ENCODE measurements around the gene TP53. TPM values are rescaled to one million over a fixed set of nuclear protein-coding genes. Genes with fewer than 3 reads are reported as not detected.

The TP53 gene
- total and polyA plus RNA-seq, 5 donors from 2014 or later: 29.4 to 61.3 (median 34.7) TPM

GRCh38 chr17:7697828-7698588 is 10.7 kb upstream of the TP53 start:
- Mint-ChIP-seq H3K27me3 (peaks cover 5% of the 10 kb centered on the region), H3K27ac (no peak overlapping the region), H3K4me3 (no peak overlapping the region), H3K4me1 (peaks cover 0 to 5% (median 2%) of the 10 kb centered on the region in 4 donors), H3K36me3 (peaks cover 39% of the 10 kb centered on the region), H3K9me3 (no peaks in the 10 kb centered on the region)
- no peak overlapping the region for H3K4me3 ChIP-seq (ENCODE audit: low read depth, low read length)
- DNase-seq: no peak
- no peaks in the 10 kb centered on the region for H3K9me3 ChIP-seq (ENCODE audit: control insufficient read depth in 2 of 2, low read length in 2 of 2)
- no peak for ATAC-seq (ENCODE audit: low read depth in 2 of 2)
- H3K27ac ChIP-seq (ENCODE audit: insufficient read depth, low read length, poor library complexity, severe bottlenecking): no peak overlapping the region
- H3K27me3 ChIP-seq (ENCODE audit: control insufficient read depth, insufficient read depth, low read length): no peaks in the 10 kb centered on the region
- H3K36me3 ChIP-seq (ENCODE audit: control insufficient read depth, insufficient read depth, low read length): peaks cover 26% of the 10 kb centered on the region
- no peaks in the 10 kb centered on the region for H3K4me1 ChIP-seq (ENCODE audit: control insufficient read depth, insufficient read depth, low read length, poor library complexity, severe bottlenecking)

DNA sequence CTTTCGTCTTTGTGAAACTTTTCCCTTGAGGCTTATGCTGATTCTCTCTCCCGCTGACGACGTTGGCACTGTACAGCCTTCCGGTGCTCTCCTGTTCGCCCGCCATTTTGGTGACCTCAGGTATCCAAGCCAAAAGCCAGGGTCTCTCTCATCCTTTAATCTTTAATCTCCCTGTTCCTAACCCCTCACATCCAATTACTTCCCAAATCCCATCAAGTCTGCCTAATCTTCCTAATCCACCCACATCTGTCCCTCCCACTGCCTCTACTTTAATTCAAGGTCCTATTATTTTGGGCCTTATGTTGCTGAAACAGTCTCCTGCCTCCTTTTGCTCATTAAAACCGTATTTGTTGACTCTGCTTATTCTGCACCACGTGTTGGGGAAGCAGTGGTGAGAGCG is 8.3 kb upstream of the TP53 start:
- Mint-ChIP-seq H3K9me3 (no peaks in the 10 kb centered on the region), H3K27ac (peak overlapping the region in 2 of 3 donors; percentile 17 to 23), H3K4me3 (no peak overlapping the region), H3K27me3 (peaks cover 3% of the 10 kb centered on the region), H3K36me3 (peaks cover 29% of the 10 kb centered on the region), H3K4me1 (peaks cover 0 to 5% (median 2%) of the 10 kb centered on the region in 4 donors)
- H3K27me3 ChIP-seq (ENCODE audit: control insufficient read depth, insufficient read depth, low read length): no peaks in the 10 kb centered on the region
- no peak overlapping the region for H3K4me3 ChIP-seq (ENCODE audit: low read depth, low read length)
- peaks cover 13% of the 10 kb centered on the region for H3K36me3 ChIP-seq (ENCODE audit: control insufficient read depth, insufficient read depth, low read length)
- no peak overlapping the region for H3K27ac ChIP-seq (ENCODE audit: insufficient read depth, low read length, poor library complexity, severe bottlenecking)
- H3K4me1 ChIP-seq (ENCODE audit: control insufficient read depth, insufficient read depth, low read length, poor library complexity, severe bottlenecking): no peaks in the 10 kb centered on the region
- no peaks in the 10 kb centered on the region for H3K9me3 ChIP-seq (ENCODE audit: control insufficient read depth in 2 of 2, low read length in 2 of 2)
- DNase-seq (no peak), ATAC-seq (ENCODE audit: low read depth in 2 of 2) (no peak)

GRCh38 chr17:7688808-7689316 is 1.6 kb upstream of the TP53 start:
- H3K4me1 Mint-ChIP-seq: peaks cover 9 to 53% (median 30%) of the 10 kb centered on the region in 4 donors
- no peaks in the 10 kb centered on the region for H3K27me3 ChIP-seq (ENCODE audit: control insufficient read depth, insufficient read depth, low read length)
- H3K9me3 ChIP-seq (ENCODE audit: control insufficient read depth in 2 of 2, low read length in 2 of 2): no peaks in the 10 kb centered on the region
- ATAC-seq (ENCODE audit: low read depth in 2 of 2) (no peak), DNase-seq (no peak)
- peaks cover 3% of the 10 kb centered on the region for H3K36me3 ChIP-seq (ENCODE audit: control insufficient read depth, insufficient read depth, low read length)
- peak overlapping the region; percentile 98 for H3K4me3 ChIP-seq (ENCODE audit: low read depth, low read length)
- peaks cover 35% of the 10 kb centered on the region for H3K4me1 ChIP-seq (ENCODE audit: control insufficient read depth, insufficient read depth, low read length, poor library complexity, severe bottlenecking)
- peak overlapping the region; percentile 71 for H3K27ac ChIP-seq (ENCODE audit: insufficient read depth, low read length, poor library complexity, severe bottlenecking)
- H3K27ac Mint-ChIP-seq: peak overlapping the region in 2 of 3 donors; percentile 73 to 100
- no peaks in the 10 kb centered on the region for H3K9me3 Mint-ChIP-seq
- peaks cover 11% of the 10 kb centered on the region for H3K36me3 Mint-ChIP-seq
- H3K4me3 Mint-ChIP-seq: peak overlapping the region; percentile 96 to 99 (median 97)
- peaks cover 7% of the 10 kb centered on the region for H3K27me3 Mint-ChIP-seq

DNA sequence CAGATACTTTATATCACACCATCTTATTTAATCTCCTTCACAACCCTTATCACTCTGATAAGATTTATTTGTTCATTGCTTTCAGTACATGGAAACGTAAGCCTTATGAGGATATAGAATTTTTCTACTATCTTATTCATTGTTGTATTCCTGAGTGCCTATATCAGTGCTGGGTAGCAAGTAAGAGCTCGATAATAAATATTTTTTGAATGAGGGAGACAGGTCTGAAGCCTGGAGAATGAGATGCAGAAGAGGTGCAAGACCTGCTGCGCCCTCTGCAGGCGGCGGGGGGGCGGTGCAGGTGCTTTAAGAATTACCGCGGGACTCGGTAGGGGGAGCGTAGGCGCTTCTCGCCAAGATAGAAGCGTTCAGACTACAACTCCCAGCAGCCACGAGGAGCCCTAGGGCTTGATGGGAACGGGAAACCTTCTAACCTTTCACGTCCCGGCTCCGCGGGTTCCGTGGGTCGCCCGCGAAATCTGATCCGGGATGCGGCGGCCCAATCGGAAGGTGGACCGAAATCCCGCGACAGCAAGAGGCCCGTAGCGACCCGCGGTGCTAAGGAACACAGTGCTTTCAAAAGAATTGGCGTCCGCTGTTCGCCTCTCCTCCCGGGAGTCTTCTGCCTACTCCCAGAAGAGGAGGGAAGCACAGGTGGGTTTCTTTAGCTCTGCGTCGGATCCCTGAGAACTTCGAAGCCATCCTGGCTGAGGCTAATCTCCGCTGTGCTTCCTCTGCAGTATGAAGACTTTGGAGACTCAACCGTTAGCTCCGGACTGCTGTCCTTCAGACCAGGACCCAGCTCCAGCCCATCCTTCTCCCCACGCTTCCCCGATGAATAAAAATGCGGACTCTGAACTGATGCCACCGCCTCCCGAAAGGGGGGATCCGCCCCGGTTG is 868 bp upstream of the TP53 start, which contains the start of gene WRAP53:
TSS of gene WRAP53 (plus strand) at position 570 of the 900 bp plus-strand sequence. CDS start at position 742, 172 bp downstream.
- no peaks in the 10 kb centered on the region for H3K36me3 ChIP-seq (ENCODE audit: control insufficient read depth, insufficient read depth, low read length)
- H3K4me1 ChIP-seq (ENCODE audit: control insufficient read depth, insufficient read depth, low read length, poor library complexity, severe bottlenecking): peaks cover 35% of the 10 kb centered on the region
- Mint-ChIP-seq H3K4me3 (peak within 1 kb of the TSS; percentile 96 to 99 (median 97)), H3K9me3 (no peaks in the 10 kb centered on the region), H3K4me1 (peaks cover 9 to 56% (median 31%) of the 10 kb centered on the region in 4 donors), H3K36me3 (peaks cover 11% of the 10 kb centered on the region), H3K27me3 (peaks cover 7% of the 10 kb centered on the region), H3K27ac (peak within 1 kb of the TSS; percentile 99 to 100 (median 99))
- ATAC-seq (ENCODE audit: low read depth in 2 of 2) (peak; percentile 83 to 86), DNase-seq (peak; percentile 90 to 98 (median 95))
- H3K4me3 ChIP-seq (ENCODE audit: low read depth, low read length): peak within 1 kb of the TSS; percentile 98
- peak within 1 kb of the TSS; percentile 96 for H3K27ac ChIP-seq (ENCODE audit: insufficient read depth, low read length, poor library complexity, severe bottlenecking)
- H3K9me3 ChIP-seq (ENCODE audit: control insufficient read depth in 2 of 2, low read length in 2 of 2): no peaks in the 10 kb centered on the region
- H3K27me3 ChIP-seq (ENCODE audit: control insufficient read depth, insufficient read depth, low read length): no peaks in the 10 kb centered on the region

- Mint-ChIP-seq H3K4me1 (peaks cover 9 to 62% (median 33%) of the 10 kb centered on the region in 4 donors), H3K36me3 (peaks cover 7% of the 10 kb centered on the region), H3K4me3 (peak overlapping the region; percentile 96 to 99 (median 97)), H3K27ac (peak overlapping the region; percentile 99 to 100 (median 99)), H3K9me3 (no peaks in the 10 kb centered on the region), H3K27me3 (peaks cover 7% of the 10 kb centered on the region)
- Histone ChIP-seq H3K36me3 (ENCODE audit: control insufficient read depth, insufficient read depth, low read length) (no peaks in the 10 kb centered on the region), H3K9me3 (ENCODE audit: control insufficient read depth in 2 of 2, low read length in 2 of 2) (no peaks in the 10 kb centered on the region), H3K27me3 (ENCODE audit: control insufficient read depth, insufficient read depth, low read length) (no peaks in the 10 kb centered on the region), H3K4me1 (ENCODE audit: control insufficient read depth, insufficient read depth, low read length, poor library complexity, severe bottlenecking) (peaks cover 35% of the 10 kb centered on the region), H3K27ac (ENCODE audit: insufficient read depth, low read length, poor library complexity, severe bottlenecking) (peak overlapping the region; percentile 96), H3K4me3 (ENCODE audit: low read depth, low read length) (peak overlapping the region; percentile 98)
- DNase-seq: peak; percentile 72 to 94 (median 94)
- peak; percentile 44 to 45 for ATAC-seq (ENCODE audit: low read depth in 2 of 2)
Observed at GRCh38 chr17:7686222-7687071, 843 bp downstream of the TP53 start.

- H3K9me3 Mint-ChIP-seq: no peaks in the 10 kb centered on the region
- Histone ChIP-seq H3K9me3 (ENCODE audit: control insufficient read depth in 2 of 2, low read length in 2 of 2) (no peaks in the 10 kb centered on the region), H3K4me3 (ENCODE audit: low read depth, low read length) (peak overlapping the region; percentile 98), H3K4me1 (ENCODE audit: control insufficient read depth, insufficient read depth, low read length, poor library complexity, severe bottlenecking) (peaks cover 35% of the 10 kb centered on the region), H3K27ac (ENCODE audit: insufficient read depth, low read length, poor library complexity, severe bottlenecking) (peak overlapping the region; percentile 96), H3K36me3 (ENCODE audit: control insufficient read depth, insufficient read depth, low read length) (no peaks in the 10 kb centered on the region), H3K27me3 (ENCODE audit: control insufficient read depth, insufficient read depth, low read length) (no peaks in the 10 kb centered on the region)
- peaks cover 7% of the 10 kb centered on the region for H3K36me3 Mint-ChIP-seq
- H3K4me1 Mint-ChIP-seq: peaks cover 9 to 62% (median 33%) of the 10 kb centered on the region in 4 donors
- peak overlapping the region; percentile 99 to 100 (median 99) for H3K27ac Mint-ChIP-seq
- peaks cover 7% of the 10 kb centered on the region for H3K27me3 Mint-ChIP-seq
- peak; percentile 86 to 96 (median 94) for DNase-seq
- H3K4me3 Mint-ChIP-seq: peak overlapping the region; percentile 96 to 99 (median 97)
- peak; percentile 64 to 65 for ATAC-seq (ENCODE audit: low read depth in 2 of 2)
Observed at GRCh38 chr17:7685533-7686221, 1.6 kb downstream of the TP53 start.
